ENCODE measurements around the gene GOLT1A.

The GOLT1A gene

GRCh38 chr1:204219971-204220616 is 6.3 kb upstream of the GOLT1A start:
- no peak overlapping the region for H3K4me2 ChIP-seq (ENCODE audit: insufficient read depth, low read length)

GRCh38 chr1:204218552-204218951 is 4.8 kb upstream of the GOLT1A start:
- Histone ChIP-seq H3K4me1 (ENCODE audit: insufficient read depth, low read length) (no peaks in the 10 kb centered on the region), H3K27me3 (ENCODE audit: insufficient read depth, low read length, poor library complexity) (peaks cover 7% of the 10 kb centered on the region), H2AFZ (ENCODE audit: low read depth, low read length) (no peak overlapping the region), H3K79me2 (ENCODE audit: insufficient read depth, low read length) (no peaks in the 10 kb centered on the region), H3K4me3 (ENCODE audit: low read depth in 1 of 2, low read length in 2 of 2) (no peak overlapping the region), H3K4me2 (ENCODE audit: insufficient read depth, low read length) (no peak overlapping the region), H4K20me1 (ENCODE audit: insufficient read depth, low read length) (no peaks in the 10 kb centered on the region), H3K27ac (ENCODE audit: low read length) (no peak overlapping the region), H3K9me3 (ENCODE audit: insufficient read depth, low read length, severe bottlenecking) (no peaks in the 10 kb centered on the region), H3K36me3 (ENCODE audit: insufficient read depth, low read length) (no peaks in the 10 kb centered on the region), H3K9ac (ENCODE audit: low read depth, low read length) (no peak overlapping the region)
- TF ChIP-seq EZH2 (IDR thresholded peaks at IDR 0.05; ENCODE audit: borderline replicate concordance, low read depth, low read length, severe bottlenecking): no peak
- no peak for TF ChIP-seq CTCF (IDR thresholded peaks at IDR 0.05; ENCODE audit: borderline replicate concordance, extremely low read depth, low read length, poor library complexity, severe bottlenecking)
- no peak for ATAC-seq (ENCODE audit: insufficient read depth, low read depth)
- DNase-seq: no peak

More at GRCh38 chr1:204219971-204220616, 6.3 kb upstream of the GOLT1A start:
- TF ChIP-seq EZH2 (IDR thresholded peaks at IDR 0.05; ENCODE audit: borderline replicate concordance, low read depth, low read length, severe bottlenecking): no peak
- no peak for TF ChIP-seq CTCF (IDR thresholded peaks at IDR 0.05; ENCODE audit: borderline replicate concordance, extremely low read depth, low read length, poor library complexity, severe bottlenecking)
- no peak for DNase-seq
- H2AFZ ChIP-seq (ENCODE audit: low read depth, low read length): no peak overlapping the region
- H3K4me1 ChIP-seq (ENCODE audit: insufficient read depth, low read length): no peaks in the 10 kb centered on the region
- no peaks in the 10 kb centered on the region for H3K79me2 ChIP-seq (ENCODE audit: insufficient read depth, low read length)
- no peak overlapping the region for H3K27ac ChIP-seq (ENCODE audit: low read length)
- peaks cover 11% of the 10 kb centered on the region for H3K27me3 ChIP-seq (ENCODE audit: insufficient read depth, low read length, poor library complexity)
- no peaks in the 10 kb centered on the region for H4K20me1 ChIP-seq (ENCODE audit: insufficient read depth, low read length)
- H3K9me3 ChIP-seq (ENCODE audit: insufficient read depth, low read length, severe bottlenecking): no peaks in the 10 kb centered on the region
- H3K36me3 ChIP-seq (ENCODE audit: insufficient read depth, low read length): no peaks in the 10 kb centered on the region
- no peak for ATAC-seq (ENCODE audit: insufficient read depth, low read depth)
- H3K4me3 ChIP-seq (ENCODE audit: low read depth in 1 of 2, low read length in 2 of 2): no peak overlapping the region
- no peak overlapping the region for H3K9ac ChIP-seq (ENCODE audit: low read depth, low read length)

- Histone ChIP-seq H3K4me2 (ENCODE audit: insufficient read depth, low read length) (no peak overlapping the region), H3K4me3 (ENCODE audit: low read depth in 1 of 2, low read length in 2 of 2) (no peak overlapping the region), H3K4me1 (ENCODE audit: insufficient read depth, low read length) (no peaks in the 10 kb centered on the region), H3K36me3 (ENCODE audit: insufficient read depth, low read length) (no peaks in the 10 kb centered on the region), H3K79me2 (ENCODE audit: insufficient read depth, low read length) (no peaks in the 10 kb centered on the region), H3K9me3 (ENCODE audit: insufficient read depth, low read length, severe bottlenecking) (no peaks in the 10 kb centered on the region), H2AFZ (ENCODE audit: low read depth, low read length) (no peak overlapping the region), H3K27me3 (ENCODE audit: insufficient read depth, low read length, poor library complexity) (peaks cover 7% of the 10 kb centered on the region), H4K20me1 (ENCODE audit: insufficient read depth, low read length) (no peaks in the 10 kb centered on the region), H3K27ac (ENCODE audit: low read length) (no peak overlapping the region), H3K9ac (ENCODE audit: low read depth, low read length) (no peak overlapping the region)
- DNase-seq (no peak), ATAC-seq (ENCODE audit: insufficient read depth, low read depth) (no peak)
- TF ChIP-seq EZH2 (IDR thresholded peaks at IDR 0.05; ENCODE audit: borderline replicate concordance, low read depth, low read length, severe bottlenecking) (no peak), CTCF (IDR thresholded peaks at IDR 0.05; ENCODE audit: borderline replicate concordance, extremely low read depth, low read length, poor library complexity, severe bottlenecking) (no peak)
These were observed 3.8 kb upstream of the GOLT1A start for GRCh38 chr1:204217648-204218000.
